GM18951 (cell line): ENCODE data around the gene PCDHGB1.
"Not testable (repeated sequence)": the region's sequence is repeated elsewhere in the genome, so short reads cannot be mapped to it uniquely, and the experiment has no call there.

Source experiments
- POLR2A ChIP-seq: IDR thresholded peaks from 4 replicates; pipeline ENCODE4 v1.6.1; 2011; ENCODE audit warnings: mild to moderate bottlenecking; ENCODE audit not compliant: insufficient read length, insufficient read depth; ENCODE audit errors: extremely low read depth
- in situ Hi-C: fragments of 300-500 bp; cut with MboI; formaldehyde crosslinking; loops from one replicate; pipeline ENCODE4 v1.12.0; 2022; ENCODE audit warnings: low sequenced_read_pairs, mixed read lengths, inconsistent platforms; ENCODE audit not compliant: unreplicated experiment

The PCDHGB1 gene

DNA sequence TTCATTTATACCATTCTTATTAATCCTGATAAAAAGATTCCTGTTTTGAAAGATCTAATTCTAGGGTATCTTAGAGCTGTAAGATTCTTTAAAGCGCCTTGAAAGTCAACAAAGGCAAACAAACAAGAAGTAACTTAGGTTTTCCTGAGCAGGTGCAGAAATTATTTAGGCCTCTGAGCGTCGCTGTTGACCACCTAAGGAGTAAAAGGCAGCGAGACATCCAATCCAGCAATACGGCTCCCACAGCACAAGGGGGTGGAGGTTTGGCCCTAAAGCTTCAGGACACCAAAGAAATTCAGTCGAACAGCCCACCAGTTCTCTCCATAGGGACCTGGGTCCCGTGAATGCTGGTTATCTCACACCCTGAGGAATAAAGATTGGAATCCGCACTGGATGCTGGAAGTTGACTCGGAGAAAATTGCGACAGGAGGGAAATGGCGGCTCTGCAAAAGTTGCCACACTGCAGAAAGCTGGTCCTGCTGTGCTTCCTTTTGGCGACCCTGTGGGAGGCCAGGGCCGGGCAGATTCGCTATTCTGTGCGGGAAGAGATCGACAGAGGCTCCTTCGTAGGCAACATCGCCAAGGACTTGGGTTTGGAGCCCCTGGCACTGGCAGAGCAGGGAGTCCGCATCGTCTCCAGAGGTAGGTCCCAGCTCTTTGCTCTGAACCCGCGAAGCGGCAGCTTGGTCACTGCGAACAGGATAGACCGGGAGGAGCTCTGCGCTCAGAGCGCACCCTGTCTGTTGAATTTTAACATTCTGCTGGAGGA, 11.2 kb upstream of the PCDHGB1 start, which contains the start of gene PCDHGA2:
Gene PCDHGA2 (plus strand): TSS at position 223 of the 769 bp plus-strand sequence.
- in situ Hi-C loops = no loop called here
- no peak for TF ChIP-seq POLR2A

DNA sequence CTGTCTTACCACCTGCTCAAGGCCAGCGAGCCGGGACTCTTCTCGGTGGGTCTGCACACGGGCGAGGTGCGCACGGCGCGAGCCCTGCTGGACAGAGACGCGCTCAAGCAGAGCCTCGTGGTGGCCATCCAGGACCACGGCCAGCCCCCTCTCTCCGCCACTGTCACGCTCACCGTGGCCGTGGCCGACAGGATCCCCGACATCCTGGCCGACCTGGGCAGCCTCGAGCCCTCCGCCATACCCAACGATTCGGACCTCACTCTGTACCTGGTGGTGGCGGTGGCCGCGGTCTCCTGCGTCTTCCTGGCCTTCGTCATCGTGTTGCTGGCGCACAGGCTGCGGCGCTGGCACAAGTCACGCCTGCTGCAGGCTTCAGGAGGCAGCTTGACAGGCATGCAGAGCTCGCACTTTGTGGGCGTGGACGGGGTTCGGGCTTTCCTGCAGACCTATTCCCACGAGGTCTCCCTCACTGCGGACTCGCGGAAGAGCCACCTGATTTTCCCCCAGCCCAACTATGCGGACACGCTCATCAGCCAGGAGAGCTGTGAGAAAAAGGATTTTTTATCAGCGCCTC, 9.0 kb upstream of the PCDHGB1 start:
- in situ Hi-C loops = not testable (repeated sequence)

DNA sequence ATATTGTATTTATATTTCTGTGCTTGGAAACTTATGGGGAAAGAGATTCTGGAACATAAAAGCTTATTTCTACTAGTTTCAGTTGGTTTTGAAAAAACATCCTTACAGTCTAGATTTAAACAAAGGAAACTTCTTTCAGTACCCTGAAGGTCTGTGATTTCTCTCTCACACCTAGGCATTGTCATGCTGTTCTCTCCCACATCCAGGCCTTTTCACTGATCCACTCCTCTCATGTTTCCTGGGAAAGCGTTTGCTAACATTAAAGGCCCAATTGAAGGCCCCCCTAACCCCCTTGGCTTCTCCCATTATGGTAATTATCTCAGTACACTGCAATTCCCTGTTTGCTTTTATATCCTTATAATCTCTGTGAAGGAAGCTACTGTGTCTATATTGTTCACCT, 7.1 kb upstream of the PCDHGB1 start:
- TF ChIP-seq POLR2A = no peak
- in situ Hi-C loops = no loop called here

DNA sequence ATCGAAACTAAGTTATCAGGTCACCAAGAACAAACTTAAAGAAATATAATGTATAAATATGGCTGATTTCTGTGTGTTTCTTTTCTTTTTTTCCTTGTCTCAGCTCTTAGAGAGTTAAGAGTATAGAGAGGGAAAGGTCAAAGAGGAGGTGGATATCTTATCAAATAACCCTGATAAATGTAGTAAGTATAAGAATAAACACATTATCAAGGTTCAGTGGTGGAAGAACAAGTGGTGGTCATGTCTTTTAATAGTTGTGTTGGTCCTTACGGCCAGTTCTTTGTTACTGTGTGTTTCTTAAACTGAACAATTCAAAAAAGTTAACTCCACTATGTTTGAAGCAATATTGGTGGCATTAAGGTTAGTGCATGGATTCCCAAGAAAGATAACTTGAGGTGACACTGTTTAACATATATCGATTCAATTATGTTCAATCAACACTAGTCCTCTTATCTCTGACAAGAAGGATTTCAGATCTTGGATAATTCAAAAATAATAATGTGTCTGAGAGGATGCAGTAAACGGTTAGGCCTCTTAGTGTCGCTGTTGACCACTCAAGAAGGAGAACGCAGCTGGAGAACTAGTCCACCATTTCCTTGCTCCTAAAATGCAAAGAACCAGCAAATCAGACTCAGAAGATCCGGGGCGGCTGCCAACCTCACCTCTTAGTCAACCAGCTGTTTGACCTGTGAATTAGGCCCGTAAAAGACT, 6.5 kb upstream of the PCDHGB1 start, which contains the start of gene PCDHGA3:
Gene PCDHGA3 (plus strand): TSS at position 588 of the 711 bp plus-strand sequence. CDS start 205 bp downstream, outside the sequence.
- TF ChIP-seq POLR2A = no peak
- in situ Hi-C loops = no loop called here

DNA sequence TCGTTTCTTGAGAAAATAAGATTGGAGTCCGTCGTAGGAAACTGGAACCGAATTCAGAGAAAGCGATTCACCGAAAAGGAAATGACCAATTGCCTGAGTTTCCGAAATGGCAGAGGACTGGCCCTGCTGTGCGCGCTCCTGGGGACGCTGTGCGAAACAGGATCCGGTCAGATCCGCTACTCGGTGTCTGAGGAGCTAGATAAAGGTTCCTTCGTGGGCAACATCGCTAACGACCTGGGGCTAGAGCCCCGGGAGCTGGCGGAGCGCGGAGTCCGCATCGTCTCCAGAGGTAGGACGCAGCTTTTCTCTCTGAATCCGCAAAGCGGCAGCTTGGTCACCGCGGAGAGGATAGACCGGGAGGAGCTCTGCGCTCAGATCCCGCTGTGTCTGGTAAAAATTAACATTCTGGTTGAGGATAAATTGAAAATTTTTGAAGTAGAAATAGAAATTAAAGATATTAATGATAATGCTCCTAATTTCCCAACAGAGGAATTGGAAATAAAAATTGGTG, 5.9 kb upstream of the PCDHGB1 start:
- in situ Hi-C loops = no loop called here
- TF ChIP-seq POLR2A = no peak

DNA sequence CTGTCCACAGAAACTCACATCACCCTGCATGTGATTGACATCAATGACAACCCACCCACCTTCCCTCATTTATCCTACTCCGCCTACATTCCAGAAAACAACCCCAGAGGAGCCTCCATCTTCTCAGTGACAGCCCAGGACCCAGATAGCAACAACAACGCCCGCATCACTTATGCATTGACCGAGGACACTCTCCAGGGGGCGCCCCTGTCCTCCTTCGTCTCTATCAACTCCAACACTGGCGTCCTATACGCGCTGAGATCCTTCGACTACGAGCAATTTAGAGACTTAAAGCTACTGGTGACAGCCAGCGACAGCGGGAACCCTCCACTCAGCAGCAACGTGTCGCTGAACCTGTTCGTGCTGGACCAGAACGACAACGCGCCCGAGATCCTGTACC, 4.6 kb upstream of the PCDHGB1 start:
- in situ Hi-C loops = no loop called here
- TF ChIP-seq POLR2A = no peak

DNA sequence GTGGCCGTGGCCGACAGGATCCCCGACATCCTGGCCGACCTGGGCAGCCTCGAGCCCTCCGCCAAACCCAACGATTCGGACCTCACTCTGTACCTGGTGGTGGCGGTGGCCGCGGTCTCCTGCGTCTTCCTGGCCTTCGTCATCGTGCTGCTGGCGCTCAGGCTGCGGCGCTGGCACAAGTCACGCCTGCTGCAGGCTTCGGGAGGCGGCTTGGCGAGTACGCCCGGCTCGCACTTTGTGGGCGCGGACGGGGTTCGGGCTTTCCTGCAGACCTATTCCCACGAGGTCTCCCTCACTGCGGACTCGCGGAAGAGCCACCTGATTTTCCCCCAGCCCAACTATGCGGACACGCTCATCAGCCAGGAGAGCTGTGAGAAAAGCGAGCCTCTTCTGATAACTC, 3.9 kb upstream of the PCDHGB1 start:
- in situ Hi-C loops = not testable (repeated sequence)

DNA sequence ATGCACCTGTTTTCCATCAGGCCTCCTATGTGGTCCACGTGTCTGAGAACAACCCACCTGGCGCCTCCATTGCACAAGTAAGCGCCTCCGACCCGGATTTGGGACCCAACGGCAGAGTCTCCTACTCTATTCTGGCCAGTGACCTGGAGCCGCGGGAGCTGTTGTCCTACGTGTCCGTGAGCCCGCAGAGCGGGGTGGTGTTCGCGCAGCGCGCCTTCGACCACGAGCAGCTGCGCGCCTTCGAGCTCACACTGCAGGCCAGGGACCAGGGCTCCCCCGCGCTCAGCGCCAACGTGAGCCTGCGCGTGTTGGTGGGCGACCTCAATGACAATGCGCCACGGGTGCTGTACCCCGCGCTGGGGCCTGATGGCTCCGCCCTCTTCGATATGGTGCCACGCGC, 1.7 kb downstream of the PCDHGB1 start:
- no peak for TF ChIP-seq POLR2A
- in situ Hi-C loops = no loop called here

DNA sequence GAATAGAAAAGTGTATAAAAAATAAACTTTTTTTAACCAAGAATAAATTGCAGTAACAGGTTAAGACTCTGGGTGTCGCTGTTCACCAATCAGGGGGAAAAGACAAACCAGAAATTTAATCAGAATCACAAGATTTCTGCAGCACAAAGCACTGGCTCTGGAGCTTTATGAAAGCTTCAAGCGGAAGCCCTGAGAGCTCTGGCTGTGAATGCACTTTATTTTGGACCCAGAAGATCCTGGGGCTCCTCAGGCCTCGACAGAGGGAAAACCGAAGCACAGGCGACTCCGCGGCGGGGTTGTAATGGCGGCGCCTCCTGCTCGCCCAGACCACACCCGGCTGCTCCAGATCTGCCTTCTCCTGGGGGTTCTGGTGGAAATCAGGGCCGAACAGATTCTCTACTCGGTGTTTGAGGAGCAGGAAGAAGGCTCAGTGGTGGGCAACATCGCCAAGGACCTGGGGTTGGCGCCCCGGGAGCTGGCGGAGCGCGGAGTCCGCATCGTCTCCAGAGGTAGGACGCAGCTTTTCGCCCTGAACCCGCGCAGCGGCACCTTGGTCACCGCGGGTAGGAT, 5.1 kb downstream of the PCDHGB1 start, which contains the start of gene PCDHGA4:
Gene PCDHGA4 (plus strand): TSS at position 122 of the 570 bp plus-strand sequence. CDS start 87 bp downstream, at position 209.
- in situ Hi-C loops = no loop called here
- no peak for TF ChIP-seq POLR2A

- TF ChIP-seq POLR2A = no peak
- in situ Hi-C loops = no loop called here
These were observed 5.7 kb downstream of the PCDHGB1 start for GRCh38 chr5:141355641-141356040.

GRCh38 chr5:141356133-141356532, 6.2 kb downstream of the PCDHGB1 start:
- no peak for TF ChIP-seq POLR2A
- in situ Hi-C loops = no loop called here

DNA sequence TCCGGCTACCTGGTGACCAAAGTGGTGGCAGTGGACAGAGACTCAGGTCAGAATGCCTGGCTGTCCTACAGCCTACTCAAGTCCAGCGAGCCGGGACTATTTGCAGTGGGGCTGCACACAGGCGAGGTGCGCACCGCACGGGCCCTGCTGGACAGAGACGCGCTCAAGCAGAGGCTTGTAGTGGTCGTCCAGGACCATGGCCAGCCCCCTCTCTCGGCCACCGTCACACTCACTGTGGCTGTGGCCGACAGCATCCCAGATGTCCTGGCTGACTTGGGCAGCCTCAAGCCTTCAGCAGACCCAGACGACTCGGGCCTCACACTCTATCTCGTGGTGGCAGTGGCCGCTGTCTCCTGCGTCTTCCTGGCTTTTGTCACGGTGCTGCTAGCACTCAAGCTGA, 7.1 kb downstream of the PCDHGB1 start:
- in situ Hi-C loops = no loop called here
- TF ChIP-seq POLR2A = no peak

GRCh38 chr5:141359790-141360426, 10.0 kb downstream of the PCDHGB1 start, which contains the start of gene PCDHGB2:
TSS of gene PCDHGB2 (plus strand) at chr5:141359994. CDS start at chr5:141360136, 142 bp downstream.
- no peak for TF ChIP-seq POLR2A
- in situ Hi-C loops = no loop called here
